GM12864 (cell line): ENCODE measurements around the gene RILP.

Experiments
- DNase-seq: peaks from one replicate; pipeline ENCODE4 v3.0.0-alpha.2; 2011; ENCODE audit warnings: low read depth
- H3K4me3 ChIP-seq: 2 replicates; pipeline ENCODE4 v1.5.1; 2011; ENCODE audit warnings: mild to moderate bottlenecking, low read depth, low read length, control low read depth
- CTCF ChIP-seq: IDR thresholded peaks from 2 replicates; pipeline ENCODE4 v1.5.1; 2011; ENCODE audit warnings: low read depth, mild to moderate bottlenecking, moderate library complexity, low read length, control low read depth, inconsistent platforms; ENCODE audit errors: missing control alignments

The RILP gene

GRCh38 chr17:1640329-1641064, 9.2 kb downstream of the RILP start:
- no peak overlapping the region for H3K4me3 ChIP-seq
- DNase-seq = no peak
- TF ChIP-seq CTCF = no peak

- no peak for DNase-seq
- H3K4me3 ChIP-seq = no peak overlapping the region
- no peak for TF ChIP-seq CTCF
These were observed 10.0 kb downstream of the RILP start for GRCh38 chr17:1639549-1640180.

GRCh38 chr17:1638624-1639300, 10.9 kb downstream of the RILP start:
- H3K4me3 ChIP-seq = no peak overlapping the region
- no peak for DNase-seq
- TF ChIP-seq CTCF = no peak

GRCh38 chr17:1638171-1638590, 11.5 kb downstream of the RILP start:
- no peak for TF ChIP-seq CTCF
- DNase-seq = no peak
- H3K4me3 ChIP-seq = no peak overlapping the region

GRCh38 chr17:1636732-1637285, 12.9 kb downstream of the RILP start:
- H3K4me3 ChIP-seq = no peak overlapping the region
- DNase-seq = no peak
- no peak for TF ChIP-seq CTCF

- H3K4me3 ChIP-seq = no peak overlapping the region
- no peak for TF ChIP-seq CTCF
- DNase-seq = no peak
These were observed 13.8 kb downstream of the RILP start for GRCh38 chr17:1635675-1636465.
